Prostate gland (tissue), 2 donors: ENCODE results near the gene SERPINH1. TPM values are rescaled to one million over a fixed set of nuclear protein-coding genes. Genes with fewer than 3 reads are reported as not detected.
"Not testable (repeated sequence)": the region's sequence is repeated elsewhere in the genome, so short reads cannot be mapped to it uniquely, and the experiment has no call there.

Experiments used
- DNase-seq: peaks from one replicate; pipeline ENCODE4 v3.0.0-alpha.2; 2019; ENCODE audit warnings: low spot score
- H3K27ac ChIP-seq, 2 donors: fragments of 200-600 bp; sonication (generic); 2 replicates each; pipeline ENCODE4 v1.5.1; 2017 to 2019
- H3K27me3 ChIP-seq: fragments of 200-600 bp; sonication (generic); replicated peaks from 2 replicates; pipeline ENCODE4 v1.5.1; 2019; ENCODE audit not compliant: insufficient read depth
- H3K36me3 ChIP-seq, 2 donors: fragments of 200-600 bp; sonication (generic); 1 replicate in 1 of 2; 2 replicates in 1 of 2; pipeline versions ENCODE4 v1.5.1 to v1.8.1; 2017 to 2019
- H3K4me1 ChIP-seq: fragments of 200-600 bp; sonication (generic); replicated peaks from 2 replicates; pipeline ENCODE4 v1.5.1; 2019
- H3K4me3 ChIP-seq, 2 donors: fragments of 200-600 bp; sonication (generic); 2 replicates each; pipeline ENCODE4 v1.5.1; 2017 to 2019
- H3K9me3 ChIP-seq: fragments of 200-600 bp; sonication (generic); 2 replicates; pipeline ENCODE4 v1.5.1; 2017
- CTCF ChIP-seq, 4 experiments: fragments of 200-600 bp in 2 of 4; fragments of 450-650 bp in 2 of 4; sonication (generic) in 2 of 4; IDR thresholded peaks; 1 replicate in 3 of 4; 2 replicates in 1 of 4; pipeline ENCODE4 v1.5.1; 2016 to 2019; ENCODE audit warnings: antibody characterized with exemption in 4 of 4, mild to moderate bottlenecking in 2 of 4, moderate library complexity in 2 of 4
- POLR2A ChIP-seq: fragments of 450-650 bp; IDR thresholded peaks from one replicate; pipeline ENCODE4 v1.6.1; 2016; ENCODE audit warnings: antibody characterized with exemption, mild to moderate bottlenecking
- POLR2AphosphoS5 ChIP-seq: sonication (generic); formaldehyde crosslinking; IDR thresholded peaks from one replicate; pipeline ENCODE4 v1.6.1; 2017; ENCODE audit warnings: antibody characterized with exemption
- WGBS: methylation state at CpG from one replicate; pipeline ENCODE4 v1.1.5; 2018; 5-methylcytosine and 5-hydroxymethylcytosine counted together
- intact Hi-C: fragments of 100-400 bp; cut with DNase I; formaldehyde crosslinking; loops from one replicate; pipeline ENCODE4 v1.14.2; 2022
- total RNA-seq, 2 donors: library from RNA; depleted of rRNA; stranded (reverse); fragments of >200 nt; gene quantifications; one replicate each; pipeline ENCODE4 v1.1.0, GENCODE V29; 2016

SERPINH1 gene
- total RNA-seq, 2 donors from 2014 or later: 123 to 189 TPM

- peak overlapping the region; percentile 57 to 67 for H3K4me3 ChIP-seq
- H3K27me3 ChIP-seq: no peaks in the 10 kb centered on the region
- DNase-seq: peak; percentile 39
- intact Hi-C loops: loop anchor here (10.0 kb wide), 1 partner anchor 81 kb away; the partner anchor contains the start of gene MAP6
- H3K27ac ChIP-seq: peak overlapping the region; percentile 87 to 89
- H3K36me3 ChIP-seq: no peaks in the 10 kb centered on the region
- 31% methylated on average over 37 of the region's 42 CpGs for WGBS
- no peaks in the 10 kb centered on the region for H3K9me3 ChIP-seq
- TF ChIP-seq CTCF (IDR thresholded peaks at IDR 0.05): no peak
- peak; percentile 10 for TF ChIP-seq POLR2A
- H3K4me1 ChIP-seq: no peaks in the 10 kb centered on the region
Observed at GRCh38 chr11:75583718-75584658, 21.9 kb downstream of the SERPINH1 start.

GRCh38 chr11:75584659-75585292 is 22.7 kb downstream of the SERPINH1 start:
- intact Hi-C loops: loop anchor here (10.0 kb wide), 1 partner anchor 80 kb away; the partner anchor contains the start of gene MAP6
- WGBS: 88% methylated on average over 12 of the region's 12 CpGs
- not testable (repeated sequence) for DNase-seq, H3K36me3 ChIP-seq, H3K9me3 ChIP-seq, H3K4me1 ChIP-seq, H3K27me3 ChIP-seq, H3K4me3 ChIP-seq
- peak overlapping the region; percentile 87 to 89 for H3K27ac ChIP-seq

DNA sequence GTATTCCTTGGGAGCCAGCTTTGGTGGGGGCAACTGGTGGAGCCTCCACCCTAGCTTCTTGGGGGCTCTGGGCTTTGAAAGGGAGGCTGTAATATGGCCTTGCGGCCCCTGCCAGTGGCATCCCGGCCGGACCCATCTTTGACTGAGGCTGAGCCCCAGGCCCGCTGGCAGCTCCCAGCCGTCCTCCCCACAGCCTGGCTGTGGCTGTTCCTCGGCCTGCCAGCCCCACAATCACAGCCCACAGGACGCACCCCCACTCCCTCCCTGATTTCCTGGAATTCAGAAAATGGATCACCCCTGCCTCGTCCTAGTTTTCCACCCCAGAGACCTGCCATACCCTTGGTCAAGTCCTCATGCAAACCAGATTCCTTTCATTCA is 23.2 kb downstream of the SERPINH1 start:
- Histone ChIP-seq H3K27me3 (no peaks in the 10 kb centered on the region), H3K4me3 (no peak overlapping the region), H3K4me1 (no peaks in the 10 kb centered on the region), H3K36me3 (no peaks in the 10 kb centered on the region), H3K9me3 (no peaks in the 10 kb centered on the region), H3K27ac (no peak overlapping the region)
- TF ChIP-seq CTCF (IDR thresholded peaks at IDR 0.05) (no peak), POLR2AphosphoS5 (no peak), POLR2A (no peak)
- intact Hi-C loops: loop anchor here (10.0 kb wide), 1 partner anchor 80 kb away; the partner anchor contains the start of gene MAP6
- no peak for DNase-seq
- WGBS: 95% methylated on average over 8 of the region's 8 CpGs

- Histone ChIP-seq H3K27ac (no peak overlapping the region), H3K4me1 (no peaks in the 10 kb centered on the region), H3K4me3 (no peak overlapping the region), H3K9me3 (no peaks in the 10 kb centered on the region), H3K36me3 (no peaks in the 10 kb centered on the region), H3K27me3 (no peaks in the 10 kb centered on the region)
- DNase-seq: no peak
- 93% methylated on average over 3 of the region's 3 CpGs for WGBS
- intact Hi-C loops: loop anchor here (10.0 kb wide), 1 partner anchor 78 kb away; the partner anchor contains the start of gene MAP6
- no peak for TF ChIP-seq POLR2A
- TF ChIP-seq POLR2AphosphoS5: no peak
- no peak for TF ChIP-seq CTCF (IDR thresholded peaks at IDR 0.05)
Observed at GRCh38 chr11:75586395-75586794, 24.3 kb downstream of the SERPINH1 start.

DNA sequence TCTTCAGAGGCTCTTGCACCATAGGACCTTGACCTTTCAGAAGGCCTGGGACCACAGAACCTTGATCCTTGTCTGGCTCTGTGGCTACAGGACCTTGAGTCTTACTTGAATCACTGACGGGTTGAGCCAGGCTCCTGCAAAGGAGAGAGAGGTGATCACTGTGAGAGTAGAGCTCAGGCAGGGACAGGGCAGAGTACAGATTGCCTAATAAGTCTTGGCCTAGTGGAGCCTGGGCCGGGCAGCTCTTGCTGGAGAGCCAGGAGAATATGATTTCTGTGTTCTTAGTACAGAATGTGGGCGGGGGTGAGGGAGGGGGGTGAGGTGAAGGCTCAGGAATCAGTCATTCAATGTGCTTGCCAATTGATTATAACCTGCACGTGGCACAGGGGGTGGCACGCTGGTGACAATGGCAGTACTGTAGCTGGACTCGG is 26.0 kb downstream of the SERPINH1 start:
- no peak overlapping the region for H3K4me3 ChIP-seq
- intact Hi-C loops: loop anchor here (10.0 kb wide), 1 partner anchor 77 kb away; the partner anchor contains the start of gene MAP6

More for the DNA sequence above, 26.0 kb downstream of the SERPINH1 start:
- no peaks in the 10 kb centered on the region for H3K4me1 ChIP-seq
- H3K27me3 ChIP-seq: no peaks in the 10 kb centered on the region
- no peaks in the 10 kb centered on the region for H3K9me3 ChIP-seq
- H3K36me3 ChIP-seq: no peaks in the 10 kb centered on the region
- whole genome bisulfite sequencing: 87% methylated on average over 6 of the region's 6 CpGs
- no peak for DNase-seq
- H3K27ac ChIP-seq: no peak overlapping the region
- no peak for TF ChIP-seq POLR2AphosphoS5
